IMR-90 (cell line): Measurements from ENCODE around the gene CDIP1. TPM values are rescaled to one million over a fixed set of nuclear protein-coding genes. Genes with fewer than 3 reads are reported as not detected.

Experiments used
- ATAC-seq: fragments of 200-7000 bp; cut with Tn5 transposase; 2 replicates; pipeline ENCODE4 v1.9.1; 2020; ENCODE audit warnings: low read depth, mild to moderate bottlenecking, moderate library complexity
- BruUV-seq: library from RNA; stranded (reverse); fragments of 400-500 nt; replicated peaks from 2 replicates; lab custom pipeline; 2021; lab: Mats Ljungman, UMichigan
- CTCF ChIA-PET: fragments of 300-600 bp; formaldehyde crosslinking; extraction: SDS; loops from one replicate; lab custom pipeline; 2021; ENCODE audit warnings: antibody characterized with exemption; lab: Yijun Ruan, JAX
- POLR2A ChIA-PET: fragments of 300-600 bp; sonication (Branson Sonifier 250); formaldehyde crosslinking; loops from one replicate; lab custom pipeline; 2022; ENCODE audit warnings: antibody characterized with exemption; ENCODE audit not compliant: unreplicated experiment; lab: Charles Lee
- DNase-seq: peaks from one replicate; pipeline ENCODE4 v3.0.0; 2013
- H2AFZ ChIP-seq: replicated peaks from 2 replicates; pipeline ENCODE3; 2013; ENCODE audit warnings: low read length, mild to moderate bottlenecking; ENCODE audit not compliant: poor library complexity
- H2AK5ac ChIP-seq: 2 replicates; pipeline ENCODE4 v1.6.1; 2013; ENCODE audit warnings: low read depth, low read length, inconsistent platforms
- H2AK9ac ChIP-seq: replicated peaks from 2 replicates; pipeline ENCODE3; 2013; ENCODE audit warnings: mild to moderate bottlenecking, low read depth, low read length, moderate library complexity; ENCODE audit not compliant: poor library complexity
- H2BK120ac ChIP-seq: 2 replicates; pipeline ENCODE4 v1.6.1; 2013; ENCODE audit warnings: low read depth, low read length, inconsistent platforms
- H2BK15ac ChIP-seq: 3 replicates; pipeline ENCODE4 v1.6.1; 2013; ENCODE audit warnings: low read depth, low read length, inconsistent platforms
- H2BK20ac ChIP-seq: 2 replicates; pipeline ENCODE4 v1.6.1; 2013; ENCODE audit warnings: low read depth, mild to moderate bottlenecking, inconsistent platforms, low read length, moderate library complexity
- H2BK5ac ChIP-seq: 2 replicates; pipeline ENCODE4 v1.6.1; 2013; ENCODE audit warnings: mild to moderate bottlenecking, low read depth, low read length, inconsistent platforms; ENCODE audit not compliant: poor library complexity, severe bottlenecking
- H3K14ac ChIP-seq: replicated peaks from 2 replicates; pipeline ENCODE4 v1.6.1; 2013; ENCODE audit warnings: low read depth, low read length, inconsistent platforms
- H3K18ac ChIP-seq: 2 replicates; pipeline ENCODE4 v1.6.1; 2013; ENCODE audit warnings: low read depth, low read length, control low read depth
- H3K23ac ChIP-seq: 2 replicates; pipeline ENCODE4 v1.6.1; 2013; ENCODE audit warnings: low read depth, low read length, inconsistent platforms
- H3K27ac ChIP-seq: 2 replicates; pipeline ENCODE4 v1.5.1; 2013; ENCODE audit warnings: mild to moderate bottlenecking, control low read depth, low read length; ENCODE audit not compliant: insufficient read depth
- H3K27me3 ChIP-seq: 2 replicates; pipeline ENCODE4 v1.6.1; 2013; ENCODE audit warnings: low read length; ENCODE audit not compliant: control insufficient read depth, insufficient read depth
- H3K36me3 ChIP-seq: 2 replicates; pipeline ENCODE4 v1.6.1; 2013; ENCODE audit warnings: low read length, mixed read lengths; ENCODE audit not compliant: control insufficient read depth, insufficient read depth
- H3K4ac ChIP-seq: 2 replicates; pipeline ENCODE4 v1.6.1; 2013; ENCODE audit warnings: low read depth, low read length, inconsistent platforms
- H3K4me1 ChIP-seq: 2 replicates; pipeline ENCODE4 v1.6.1; 2013; ENCODE audit warnings: low read length, mixed read lengths; ENCODE audit not compliant: control insufficient read depth, insufficient read depth
- H3K4me2 ChIP-seq: 2 replicates; pipeline ENCODE4 v1.6.1; 2013; ENCODE audit warnings: low read depth, mild to moderate bottlenecking, control low read depth, low read length, moderate library complexity
- H3K4me3 ChIP-seq: 2 replicates; pipeline ENCODE4 v1.5.1; 2013; ENCODE audit warnings: low read depth, mild to moderate bottlenecking, control low read depth, low read length, moderate library complexity; ENCODE audit not compliant: insufficient read depth
- H3K56ac ChIP-seq: 2 replicates; pipeline ENCODE4 v1.6.1; 2013; ENCODE audit warnings: low read length, inconsistent platforms; ENCODE audit not compliant: insufficient read depth; ENCODE audit errors: extremely low read depth
- H3K79me1 ChIP-seq, 2 experiments: 2 replicates each; pipeline ENCODE4 v1.6.1; 2013; ENCODE audit warnings: low read length in 2 of 2, inconsistent platforms in 1 of 2, low read depth in 1 of 2
- H3K9ac ChIP-seq: 2 replicates; pipeline ENCODE4 v1.6.1; 2013; ENCODE audit warnings: low read depth, low read length, control low read depth
- H3K9me1 ChIP-seq: 2 replicates; pipeline ENCODE4 v1.6.1; 2013; ENCODE audit warnings: low read length, inconsistent platforms; ENCODE audit not compliant: insufficient read depth
- H3K9me3 ChIP-seq: 2 replicates; pipeline ENCODE4 v1.6.1; 2013; ENCODE audit warnings: low read length; ENCODE audit not compliant: control insufficient read depth, insufficient read depth
- H4K20me1 ChIP-seq: 2 replicates; pipeline ENCODE4 v1.6.1; 2013; ENCODE audit warnings: low read length, inconsistent platforms; ENCODE audit not compliant: insufficient read depth
- H4K5ac ChIP-seq: 2 replicates; pipeline ENCODE4 v1.6.1; 2013; ENCODE audit warnings: mild to moderate bottlenecking, low read depth, low read length, control low read depth
- H4K8ac ChIP-seq, 2 experiments: 2 replicates each; pipeline ENCODE4 v1.6.1; 2013; ENCODE audit warnings: low read depth in 2 of 2, low read length in 2 of 2, control low read depth in 1 of 2, inconsistent platforms in 1 of 2
- H4K91ac ChIP-seq: 2 replicates; pipeline ENCODE4 v1.6.1; 2013; ENCODE audit warnings: low read depth, low read length, inconsistent platforms; ENCODE audit not compliant: insufficient read depth
- BHLHE40 ChIP-seq: fragments of 150-350 bp; IDR thresholded peaks from 2 replicates; pipeline ENCODE4 v1.6.1; 2016; ENCODE audit warnings: mild to moderate bottlenecking, low read depth, low read length
- CEBPB ChIP-seq: IDR thresholded peaks from 2 replicates; pipeline ENCODE4 v1.6.1; 2012; ENCODE audit warnings: low read depth, low read length, improper control_type of control experiment
- CHD1 ChIP-seq: IDR thresholded peaks from 2 replicates; pipeline ENCODE4 v1.6.1; 2012; ENCODE audit warnings: low read depth, low read length, improper control_type of control experiment
- CTCF ChIP-seq: conservative IDR thresholded peaks from 2 replicates; pipeline ENCODE4 v1.5.1; 2012; ENCODE audit warnings: mild to moderate bottlenecking, low read depth, low read length, improper control_type of control experiment
- FOS ChIP-seq: fragments of 150-350 bp; IDR thresholded peaks from 2 replicates; pipeline ENCODE4 v1.6.1; 2016; ENCODE audit warnings: low read depth, low read length
- MAFK ChIP-seq: IDR thresholded peaks from 2 replicates; pipeline ENCODE4 v1.6.1; 2012; ENCODE audit warnings: low read depth, low read length, improper control_type of control experiment
- MAZ ChIP-seq: IDR thresholded peaks from 2 replicates; pipeline ENCODE4 v1.6.1; 2012; ENCODE audit warnings: low read depth, mild to moderate bottlenecking, low read length, improper control_type of control experiment, moderate library complexity, borderline replicate concordance
- MXI1 ChIP-seq: IDR thresholded peaks from 2 replicates; pipeline ENCODE4 v1.6.1; 2012; ENCODE audit warnings: low read depth, mild to moderate bottlenecking, low read length, moderate library complexity, borderline replicate concordance
- NFE2L2 ChIP-seq: fragments of 150-350 bp; IDR thresholded peaks from 2 replicates; pipeline ENCODE4 v1.6.1; 2016; ENCODE audit warnings: low read depth, mild to moderate bottlenecking, low read length
- RAD21 ChIP-seq: IDR thresholded peaks from 2 replicates; pipeline ENCODE4 v1.6.1; 2012; ENCODE audit warnings: low read length, improper control_type of control experiment
- RCOR1 ChIP-seq: IDR thresholded peaks from 2 replicates; pipeline ENCODE4 v1.6.1; 2012; ENCODE audit warnings: mild to moderate bottlenecking, low read length, improper control_type of control experiment; ENCODE audit not compliant: insufficient replicate concordance
- RFX5 ChIP-seq: IDR thresholded peaks from 2 replicates; pipeline ENCODE4 v1.8.0; 2012; ENCODE audit warnings: low read depth, mild to moderate bottlenecking, low read length, moderate library complexity
- SMC3 ChIP-seq: fragments of 150-350 bp; IDR thresholded peaks from 2 replicates; pipeline ENCODE4 v1.6.1; 2016; ENCODE audit warnings: low read depth, mild to moderate bottlenecking, antibody characterized with exemption, low read length, moderate library complexity
- WGBS, 2 experiments: methylation state at CpG; one replicate each; pipeline versions ENCODE4 v1.1.5 to v1.1.7; 2013; ENCODE audit warnings: missing lambda C conversion rate in 2 of 2; ENCODE audit not compliant: insufficient read length in 1 of 2; ENCODE audit errors: extremely low coverage in 2 of 2; 5-methylcytosine and 5-hydroxymethylcytosine counted together
- dilution Hi-C: fragments of 300-500 bp; cut with HindIII; formaldehyde crosslinking; loops from one replicate; pipeline ENCODE4 v1.14.3; 2018; ENCODE audit warnings: low sequenced_read_pairs; ENCODE audit not compliant: unreplicated experiment
- in situ Hi-C: fragments of 300-500 bp; cut with MboI; formaldehyde crosslinking; loops from 3 replicates; pipeline ENCODE4 v1.14.3; 2019; ENCODE audit warnings: low sequenced_read_pairs, inconsistent platforms, mixed read lengths
- intact Hi-C: fragments of 100-400 bp; cut with micrococcal nuclease; formaldehyde crosslinking; loops from 2 replicates; pipeline ENCODE4 v1.10.0; 2022
- polyA plus RNA-seq, 3 experiments: library from polyadenylated mRNA; depleted of rRNA; stranded (reverse); fragments of >200 nt; gene quantifications; 2 replicates each; pipeline ENCODE4 v1.2.3, GENCODE V29; 2012; ENCODE audit warnings: low replicate concordance in 1 of 3
- total RNA-seq: library from RNA; depleted of rRNA; stranded (reverse); fragments of >200 nt; gene quantifications from 2 replicates; pipeline ENCODE4 v1.2.3, GENCODE V29; 2012
- TF ChIP-seq, protein P1 (sequence below): fragments of 150-350 bp; IDR thresholded peaks from 2 replicates; pipeline ENCODE4 v1.6.1; 2017; ENCODE audit warnings: mild to moderate bottlenecking, antibody characterized with exemption, low read length, low read depth
- TF ChIP-seq, protein P2 (sequence below): fragments of 150-350 bp; IDR thresholded peaks from 2 replicates; pipeline ENCODE4 v1.6.1; 2016; ENCODE audit warnings: low read depth, mild to moderate bottlenecking, low read length, moderate library complexity, borderline replicate concordance

The CDIP1 gene
- total and polyA plus RNA-seq, 2 of the 4 experiments (the other 2 are of a cell fraction) = 4.8 to 14.6 TPM

GRCh38 chr16:4471869-4472268 is 66.7 kb downstream of the CDIP1 start:
- no peak overlapping the region for H3K18ac ChIP-seq
- no peak overlapping the region for H2AK9ac ChIP-seq
- TF ChIP-seq RAD21 = no peak
- TF ChIP-seq RFX5 = no peak
- TF ChIP-seq, protein P1, sequence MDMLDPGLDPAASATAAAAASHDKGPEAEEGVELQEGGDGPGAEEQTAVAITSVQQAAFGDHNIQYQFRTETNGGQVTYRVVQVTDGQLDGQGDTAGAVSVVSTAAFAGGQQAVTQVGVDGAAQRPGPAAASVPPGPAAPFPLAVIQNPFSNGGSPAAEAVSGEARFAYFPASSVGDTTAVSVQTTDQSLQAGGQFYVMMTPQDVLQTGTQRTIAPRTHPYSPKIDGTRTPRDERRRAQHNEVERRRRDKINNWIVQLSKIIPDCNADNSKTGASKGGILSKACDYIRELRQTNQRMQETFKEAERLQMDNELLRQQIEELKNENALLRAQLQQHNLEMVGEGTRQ = no peak
- no peak for TF ChIP-seq MAFK
- TF ChIP-seq RCOR1 = no peak
- no peak for TF ChIP-seq CEBPB
- TF ChIP-seq CTCF = no peak
- no peak for TF ChIP-seq SMC3
- no peak for TF ChIP-seq NFE2L2
- TF ChIP-seq MAZ = no peak
- TF ChIP-seq BHLHE40 = no peak
- TF ChIP-seq CHD1 = no peak
- TF ChIP-seq, protein P2, sequence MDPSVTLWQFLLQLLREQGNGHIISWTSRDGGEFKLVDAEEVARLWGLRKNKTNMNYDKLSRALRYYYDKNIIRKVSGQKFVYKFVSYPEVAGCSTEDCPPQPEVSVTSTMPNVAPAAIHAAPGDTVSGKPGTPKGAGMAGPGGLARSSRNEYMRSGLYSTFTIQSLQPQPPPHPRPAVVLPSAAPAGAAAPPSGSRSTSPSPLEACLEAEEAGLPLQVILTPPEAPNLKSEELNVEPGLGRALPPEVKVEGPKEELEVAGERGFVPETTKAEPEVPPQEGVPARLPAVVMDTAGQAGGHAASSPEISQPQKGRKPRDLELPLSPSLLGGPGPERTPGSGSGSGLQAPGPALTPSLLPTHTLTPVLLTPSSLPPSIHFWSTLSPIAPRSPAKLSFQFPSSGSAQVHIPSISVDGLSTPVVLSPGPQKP = no peak
- TF ChIP-seq FOS = no peak
- TF ChIP-seq MXI1 = no peak
- no peak overlapping the region for H2BK15ac ChIP-seq
- POLR2A ChIA-PET = no interaction called here
- ATAC-seq = no peak
- no peaks in the 10 kb centered on the region for H3K4me1 ChIP-seq
- no peak overlapping the region for H4K91ac ChIP-seq
- H3K27me3 ChIP-seq = no peaks in the 10 kb centered on the region
- no peak overlapping the region for H4K5ac ChIP-seq
- H3K4me2 ChIP-seq = no peak overlapping the region
- no peak overlapping the region for H2BK20ac ChIP-seq
- H3K56ac ChIP-seq = no peak overlapping the region
- no peak overlapping the region for H2AFZ ChIP-seq
- CTCF ChIA-PET = no interaction called here
- intact Hi-C loops (no loop called here), dilution Hi-C loops (no loop called here), in situ Hi-C loops (no loop called here)
- no peaks in the 10 kb centered on the region for H3K9me3 ChIP-seq
- no peak overlapping the region for H3K4me3 ChIP-seq
- no peak overlapping the region for H3K23ac ChIP-seq
- H4K8ac ChIP-seq = no peak overlapping the region
- no peak overlapping the region for H3K27ac ChIP-seq
- WGBS, 2 experiments = no CpG with 5 or more reads among the region's 5 CpGs
- no peak overlapping the region for H2BK120ac ChIP-seq
- no peak overlapping the region for H3K4ac ChIP-seq
- H3K36me3 ChIP-seq = peaks cover 10% of the 10 kb centered on the region; the same call in 1 of the 2 replicates
- peaks cover 11 to 35% of the 10 kb centered on the region in 2 experiments for H3K79me1 ChIP-seq
- no peak overlapping the region for H3K9ac ChIP-seq
- no peak for DNase-seq
- H2AK5ac ChIP-seq = no peak overlapping the region
- H2BK5ac ChIP-seq = no peak overlapping the region
- H4K20me1 ChIP-seq = no peaks in the 10 kb centered on the region
- H3K9me1 ChIP-seq = peaks cover 3% of the 10 kb centered on the region; the same call in 1 of the 2 replicates
- no TSS peak for BruUV-seq
- H3K14ac ChIP-seq = no peak overlapping the region
